Limb (tissue), 2 donors: Measurements from ENCODE around the gene ACP6.
"Not testable (repeated sequence)": the region's sequence is repeated elsewhere in the genome, so short reads cannot be mapped to it uniquely, and the experiment has no call there.

ENCODE experiments used
- DNase-seq, 2 donors: peaks; one replicate each; pipeline ENCODE4 v3.0.0-alpha.2; 2016; ENCODE audit errors: extremely low spot score in 2 of 2

The ACP6 gene

GRCh38 chr1:147670319-147671001 lies at the start of gene ACP6:
ACP6 (minus strand) TSS chr1:147670524; CDS start chr1:147670048, 476 bp downstream.
- DNase-seq = peak; percentile 94 to 95

- DNase-seq = no peak
These were observed 49.4 kb upstream of the ACP6 start for GRCh38 chr1:147719711-147720225.

- no peak for DNase-seq
These were observed 48.8 kb upstream of the ACP6 start for GRCh38 chr1:147719029-147719698.

- no peak for DNase-seq
These were observed 47.4 kb upstream of the ACP6 start for GRCh38 chr1:147717706-147718097.

- DNase-seq = no peak
These were observed 46.9 kb upstream of the ACP6 start for GRCh38 chr1:147717051-147717705.

- DNase-seq = no peak
These were observed 42.3 kb upstream of the ACP6 start for GRCh38 chr1:147712605-147713004.

- peak; percentile 65 to 68 for DNase-seq
These were observed 30.0 kb upstream of the ACP6 start for GRCh38 chr1:147700042-147701006.

GRCh38 chr1:147699686-147700041 lies 29.3 kb upstream of the ACP6 start:
- DNase-seq = no peak

GRCh38 chr1:147683163-147683763 lies 12.9 kb upstream of the ACP6 start:
- DNase-seq = no peak

- not testable (repeated sequence) for DNase-seq
These were observed 10.4 kb upstream of the ACP6 start for GRCh38 chr1:147680608-147681235.

- not testable (repeated sequence) for DNase-seq
These were observed 7.4 kb upstream of the ACP6 start for GRCh38 chr1:147677681-147678080.

GRCh38 chr1:147676311-147677085 lies 6.2 kb upstream of the ACP6 start:
- DNase-seq = no peak

GRCh38 chr1:147673816-147674215 lies 3.5 kb upstream of the ACP6 start:
- DNase-seq = no peak

- DNase-seq = no peak
These were observed 3.1 kb upstream of the ACP6 start for GRCh38 chr1:147673406-147673805.

GRCh38 chr1:147669469-147670318 lies 630 bp downstream of the ACP6 start:
- DNase-seq = peak in 1 of 2 donors; percentile 6

GRCh38 chr1:147665521-147665920 lies 4.8 kb downstream of the ACP6 start:
- no peak for DNase-seq

- DNase-seq = no peak
These were observed 6.1 kb downstream of the ACP6 start for GRCh38 chr1:147664206-147664605.

- no peak for DNase-seq
These were observed 15.8 kb downstream of the ACP6 start for GRCh38 chr1:147654511-147654910.

GRCh38 chr1:147652306-147652705 lies 18.0 kb downstream of the ACP6 start:
- no peak for DNase-seq
